Measurements from ENCODE around the gene ARG2.
A peak's percentile ranks its signal among the peaks of the same experiment; 100 is the strongest.
"Not testable (repeated sequence)": the region's sequence is repeated elsewhere in the genome, so short reads cannot be mapped to it uniquely, and the experiment has no call there.

The ARG2 gene

DNA sequence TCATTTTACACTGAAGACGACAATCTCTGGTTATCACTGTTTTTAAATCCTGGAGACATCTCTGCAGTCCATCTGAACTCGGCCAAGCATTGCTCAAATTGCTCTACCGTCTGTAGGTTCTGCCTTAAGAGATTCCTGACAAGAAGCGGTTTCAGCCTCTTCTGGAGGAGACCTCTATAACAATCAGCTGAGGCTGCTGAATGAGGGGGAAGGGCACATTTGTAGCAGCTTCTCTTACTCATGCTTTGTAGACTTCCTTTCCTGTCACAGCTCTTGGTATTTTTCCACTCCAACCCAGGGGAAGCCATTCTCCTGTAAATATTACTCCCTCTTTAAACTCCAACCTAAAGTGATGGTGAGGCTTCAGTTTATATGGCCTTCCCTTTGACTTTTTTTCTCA, 3.0 kb downstream of the ARG2 start:
- TF ChIP-seq, protein P1, sequence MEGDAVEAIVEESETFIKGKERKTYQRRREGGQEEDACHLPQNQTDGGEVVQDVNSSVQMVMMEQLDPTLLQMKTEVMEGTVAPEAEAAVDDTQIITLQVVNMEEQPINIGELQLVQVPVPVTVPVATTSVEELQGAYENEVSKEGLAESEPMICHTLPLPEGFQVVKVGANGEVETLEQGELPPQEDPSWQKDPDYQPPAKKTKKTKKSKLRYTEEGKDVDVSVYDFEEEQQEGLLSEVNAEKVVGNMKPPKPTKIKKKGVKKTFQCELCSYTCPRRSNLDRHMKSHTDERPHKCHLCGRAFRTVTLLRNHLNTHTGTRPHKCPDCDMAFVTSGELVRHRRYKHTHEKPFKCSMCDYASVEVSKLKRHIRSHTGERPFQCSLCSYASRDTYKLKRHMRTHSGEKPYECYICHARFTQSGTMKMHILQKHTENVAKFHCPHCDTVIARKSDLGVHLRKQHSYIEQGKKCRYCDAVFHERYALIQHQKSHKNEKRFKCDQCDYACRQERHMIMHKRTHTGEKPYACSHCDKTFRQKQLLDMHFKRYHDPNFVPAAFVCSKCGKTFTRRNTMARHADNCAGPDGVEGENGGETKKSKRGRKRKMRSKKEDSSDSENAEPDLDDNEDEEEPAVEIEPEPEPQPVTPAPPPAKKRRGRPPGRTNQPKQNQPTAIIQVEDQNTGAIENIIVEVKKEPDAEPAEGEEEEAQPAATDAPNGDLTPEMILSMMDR (IDR thresholded peaks at IDR 0.05; ENCODE audit: poor library complexity, severe bottlenecking): no peak
- ATAC-seq (ENCODE audit: low read depth) (peak; percentile 17; the same call in 2 of the 3 replicates), DNase-seq (ENCODE audit: low spot score) (no peak)
- H3K36me3 ChIP-seq (ENCODE audit: low read depth): no peaks in the 10 kb centered on the region
- H3K27me3 ChIP-seq (ENCODE audit: insufficient read depth, poor library complexity, severe bottlenecking): no peaks in the 10 kb centered on the region
- peak overlapping the region; percentile 71 for H3K27ac ChIP-seq (ENCODE audit: poor library complexity, severe bottlenecking)
- H3K9me3 ChIP-seq (ENCODE audit: severe bottlenecking): no peaks in the 10 kb centered on the region
- H3K4me1 ChIP-seq (ENCODE audit: insufficient read depth, poor library complexity, severe bottlenecking): peaks cover 30% of the 10 kb centered on the region
- H3K4me3 ChIP-seq (ENCODE audit: severe bottlenecking): no peak overlapping the region

DNA sequence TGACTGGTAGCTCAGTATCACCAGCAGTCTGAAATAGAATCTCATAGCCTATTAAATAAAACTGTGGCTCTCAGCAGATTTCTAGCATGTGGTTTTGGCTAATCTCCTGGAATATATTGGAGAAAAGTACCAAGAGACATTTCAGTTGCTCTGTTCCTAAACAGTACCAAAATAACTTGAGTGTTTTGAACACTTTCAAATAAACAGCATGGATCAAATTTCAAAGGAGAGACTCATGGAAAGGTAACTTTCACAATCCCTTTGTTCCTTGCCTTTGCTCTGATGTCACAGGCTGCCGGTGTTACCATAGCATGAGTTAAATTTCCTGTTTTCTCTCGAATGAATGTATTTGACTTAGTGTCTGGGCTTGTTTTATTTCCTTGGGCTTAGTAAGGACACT, 3.4 kb downstream of the ARG2 start:
- no peak for DNase-seq (ENCODE audit: low spot score)
- no peaks in the 10 kb centered on the region for H3K9me3 ChIP-seq (ENCODE audit: severe bottlenecking)
- H3K4me3 ChIP-seq (ENCODE audit: severe bottlenecking): no peak overlapping the region
- H3K4me1 ChIP-seq (ENCODE audit: insufficient read depth, poor library complexity, severe bottlenecking): peaks cover 30% of the 10 kb centered on the region
- H3K27me3 ChIP-seq (ENCODE audit: insufficient read depth, poor library complexity, severe bottlenecking): no peaks in the 10 kb centered on the region
- peak overlapping the region; percentile 71 for H3K27ac ChIP-seq (ENCODE audit: poor library complexity, severe bottlenecking)
- TF ChIP-seq, protein P1 (IDR thresholded peaks at IDR 0.05; ENCODE audit: poor library complexity, severe bottlenecking): no peak
- H3K36me3 ChIP-seq (ENCODE audit: low read depth): no peaks in the 10 kb centered on the region
- ATAC-seq (ENCODE audit: low read depth): peak; percentile 40

DNA sequence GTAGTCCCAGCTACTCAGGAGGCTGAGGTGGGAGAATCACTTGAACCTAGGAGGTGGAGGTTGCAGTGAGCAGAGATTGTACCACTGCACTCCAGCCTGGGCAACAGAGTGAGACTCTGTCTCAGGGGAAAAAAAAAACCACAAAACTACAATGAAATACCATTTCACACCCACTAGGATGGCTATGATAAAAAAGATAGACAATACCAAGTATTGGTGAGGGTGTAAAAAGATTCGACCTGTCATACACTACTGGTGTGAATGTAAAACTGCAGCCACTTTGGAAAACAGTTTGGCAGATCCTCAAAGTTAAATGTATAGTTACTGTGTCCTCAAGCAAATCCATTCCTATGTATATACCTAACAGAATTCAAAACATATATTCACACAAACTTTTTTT, 6.4 kb downstream of the ARG2 start:
- not testable (repeated sequence) for H3K27me3 ChIP-seq (ENCODE audit: insufficient read depth, poor library complexity, severe bottlenecking); H3K9me3 ChIP-seq (ENCODE audit: severe bottlenecking); H3K27ac ChIP-seq (ENCODE audit: poor library complexity, severe bottlenecking); ATAC-seq (ENCODE audit: low read depth); DNase-seq (ENCODE audit: low spot score); H3K36me3 ChIP-seq (ENCODE audit: low read depth); H3K4me3 ChIP-seq (ENCODE audit: severe bottlenecking)
- peaks cover 19% of the 10 kb centered on the region for H3K4me1 ChIP-seq (ENCODE audit: insufficient read depth, poor library complexity, severe bottlenecking)

DNA sequence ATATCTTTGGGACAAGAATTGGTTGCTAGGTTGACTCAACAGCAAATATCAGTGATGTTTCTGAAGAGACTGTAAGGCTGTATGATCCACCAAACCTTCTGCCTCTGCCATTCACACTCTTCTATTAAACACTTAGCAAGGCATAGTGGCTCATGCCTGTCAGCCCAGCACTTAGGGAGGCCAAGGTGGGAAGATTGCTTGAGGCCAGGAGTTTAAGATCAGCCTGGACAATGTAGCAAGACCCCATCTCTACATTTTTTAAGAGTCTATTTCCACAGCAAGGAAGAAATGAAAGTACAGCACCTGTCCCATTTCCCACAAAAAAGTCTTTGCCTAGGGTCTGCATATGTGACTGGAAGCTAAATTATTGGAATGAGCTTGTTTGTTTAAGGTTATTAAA, 7.8 kb downstream of the ARG2 start:
- DNase-seq (ENCODE audit: low spot score) (no peak), ATAC-seq (ENCODE audit: low read depth) (no peak)
- no peaks in the 10 kb centered on the region for H3K9me3 ChIP-seq (ENCODE audit: severe bottlenecking)
- TF ChIP-seq, protein P1 (IDR thresholded peaks at IDR 0.05; ENCODE audit: poor library complexity, severe bottlenecking): no peak
- no peaks in the 10 kb centered on the region for H3K27me3 ChIP-seq (ENCODE audit: insufficient read depth, poor library complexity, severe bottlenecking)
- no peak overlapping the region for H3K4me3 ChIP-seq (ENCODE audit: severe bottlenecking)
- H3K36me3 ChIP-seq (ENCODE audit: low read depth): no peaks in the 10 kb centered on the region
- H3K4me1 ChIP-seq (ENCODE audit: insufficient read depth, poor library complexity, severe bottlenecking): peaks cover 15% of the 10 kb centered on the region
- H3K27ac ChIP-seq (ENCODE audit: poor library complexity, severe bottlenecking): no peak overlapping the region

DNA sequence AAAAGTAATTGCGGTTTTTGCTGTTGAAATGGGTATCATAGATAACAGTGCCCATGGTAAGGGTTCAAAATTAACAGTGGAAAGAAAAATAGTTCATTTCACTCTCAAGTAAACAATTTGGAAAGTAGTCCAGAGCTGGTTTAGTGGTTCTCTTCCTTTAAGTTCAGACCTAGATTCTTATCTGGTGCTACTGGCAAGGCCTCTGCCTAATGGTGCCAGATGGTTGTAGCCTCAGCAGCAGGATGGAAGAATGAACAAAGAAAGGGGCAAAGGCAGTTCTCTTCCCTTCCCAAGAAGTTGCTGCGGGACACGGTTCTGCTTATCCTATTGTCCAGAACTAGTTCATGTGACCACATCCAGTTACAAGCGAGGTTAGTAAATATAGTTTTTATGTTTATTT, 10.5 kb downstream of the ARG2 start:
- no peak for ATAC-seq (ENCODE audit: low read depth)
- TF ChIP-seq, protein P1 (IDR thresholded peaks at IDR 0.05; ENCODE audit: poor library complexity, severe bottlenecking): no peak

More for the DNA sequence above, 10.5 kb downstream of the ARG2 start:
- no peaks in the 10 kb centered on the region for H3K27me3 ChIP-seq (ENCODE audit: insufficient read depth, poor library complexity, severe bottlenecking)
- no peaks in the 10 kb centered on the region for H3K9me3 ChIP-seq (ENCODE audit: severe bottlenecking)
- DNase-seq (ENCODE audit: low spot score): no peak
- no peak overlapping the region for H3K27ac ChIP-seq (ENCODE audit: poor library complexity, severe bottlenecking)
- H3K4me1 ChIP-seq (ENCODE audit: insufficient read depth, poor library complexity, severe bottlenecking): peaks cover 1% of the 10 kb centered on the region
- no peak overlapping the region for H3K4me3 ChIP-seq (ENCODE audit: severe bottlenecking)
- no peaks in the 10 kb centered on the region for H3K36me3 ChIP-seq (ENCODE audit: low read depth)

All from RWPE2 (cell line).